IMR-90 (cell line): ENCODE results near the gene FARP1. TPM values are rescaled to one million over a fixed set of nuclear protein-coding genes. Genes with fewer than 3 reads are reported as not detected.

Source experiments
- ATAC-seq: fragments of 200-7000 bp; cut with Tn5 transposase; 2 replicates; pipeline ENCODE4 v1.9.1; 2020; ENCODE audit warnings: low read depth, mild to moderate bottlenecking, moderate library complexity
- BruUV-seq: library from RNA; stranded (reverse); fragments of 400-500 nt; replicated peaks from 2 replicates; lab custom pipeline; 2021; lab: Mats Ljungman, UMichigan
- CTCF ChIA-PET: fragments of 300-600 bp; formaldehyde crosslinking; extraction: SDS; loops from one replicate; lab custom pipeline; 2021; ENCODE audit warnings: antibody characterized with exemption; lab: Yijun Ruan, JAX
- POLR2A ChIA-PET: fragments of 300-600 bp; sonication (Branson Sonifier 250); formaldehyde crosslinking; loops from one replicate; lab custom pipeline; 2022; ENCODE audit warnings: antibody characterized with exemption; ENCODE audit not compliant: unreplicated experiment; lab: Charles Lee
- DNase-seq: peaks from one replicate; pipeline ENCODE4 v3.0.0; 2013
- H2AFZ ChIP-seq: replicated peaks from 2 replicates; pipeline ENCODE3; 2013; ENCODE audit warnings: low read length, mild to moderate bottlenecking; ENCODE audit not compliant: poor library complexity
- H2AK5ac ChIP-seq: 2 replicates; pipeline ENCODE4 v1.6.1; 2013; ENCODE audit warnings: low read depth, low read length, inconsistent platforms
- H2AK9ac ChIP-seq: replicated peaks from 2 replicates; pipeline ENCODE3; 2013; ENCODE audit warnings: mild to moderate bottlenecking, low read depth, low read length, moderate library complexity; ENCODE audit not compliant: poor library complexity
- H2BK120ac ChIP-seq: 2 replicates; pipeline ENCODE4 v1.6.1; 2013; ENCODE audit warnings: low read depth, low read length, inconsistent platforms
- H2BK15ac ChIP-seq: 3 replicates; pipeline ENCODE4 v1.6.1; 2013; ENCODE audit warnings: low read depth, low read length, inconsistent platforms
- H2BK20ac ChIP-seq: 2 replicates; pipeline ENCODE4 v1.6.1; 2013; ENCODE audit warnings: low read depth, mild to moderate bottlenecking, inconsistent platforms, low read length, moderate library complexity
- H2BK5ac ChIP-seq: 2 replicates; pipeline ENCODE4 v1.6.1; 2013; ENCODE audit warnings: mild to moderate bottlenecking, low read depth, low read length, inconsistent platforms; ENCODE audit not compliant: poor library complexity, severe bottlenecking
- H3K14ac ChIP-seq: replicated peaks from 2 replicates; pipeline ENCODE4 v1.6.1; 2013; ENCODE audit warnings: low read depth, low read length, inconsistent platforms
- H3K18ac ChIP-seq: 2 replicates; pipeline ENCODE4 v1.6.1; 2013; ENCODE audit warnings: low read depth, low read length, control low read depth
- H3K23ac ChIP-seq: 2 replicates; pipeline ENCODE4 v1.6.1; 2013; ENCODE audit warnings: low read depth, low read length, inconsistent platforms
- H3K27ac ChIP-seq: 2 replicates; pipeline ENCODE4 v1.5.1; 2013; ENCODE audit warnings: mild to moderate bottlenecking, control low read depth, low read length; ENCODE audit not compliant: insufficient read depth
- H3K27me3 ChIP-seq: 2 replicates; pipeline ENCODE4 v1.6.1; 2013; ENCODE audit warnings: low read length; ENCODE audit not compliant: control insufficient read depth, insufficient read depth
- H3K36me3 ChIP-seq: 2 replicates; pipeline ENCODE4 v1.6.1; 2013; ENCODE audit warnings: low read length, mixed read lengths; ENCODE audit not compliant: control insufficient read depth, insufficient read depth
- H3K4ac ChIP-seq: 2 replicates; pipeline ENCODE4 v1.6.1; 2013; ENCODE audit warnings: low read depth, low read length, inconsistent platforms
- H3K4me1 ChIP-seq: 2 replicates; pipeline ENCODE4 v1.6.1; 2013; ENCODE audit warnings: low read length, mixed read lengths; ENCODE audit not compliant: control insufficient read depth, insufficient read depth
- H3K4me2 ChIP-seq: 2 replicates; pipeline ENCODE4 v1.6.1; 2013; ENCODE audit warnings: low read depth, mild to moderate bottlenecking, control low read depth, low read length, moderate library complexity
- H3K4me3 ChIP-seq: 2 replicates; pipeline ENCODE4 v1.5.1; 2013; ENCODE audit warnings: low read depth, mild to moderate bottlenecking, control low read depth, low read length, moderate library complexity; ENCODE audit not compliant: insufficient read depth
- H3K56ac ChIP-seq: 2 replicates; pipeline ENCODE4 v1.6.1; 2013; ENCODE audit warnings: low read length, inconsistent platforms; ENCODE audit not compliant: insufficient read depth; ENCODE audit errors: extremely low read depth
- H3K79me1 ChIP-seq, 2 experiments: 2 replicates each; pipeline ENCODE4 v1.6.1; 2013; ENCODE audit warnings: low read length in 2 of 2, inconsistent platforms in 1 of 2, low read depth in 1 of 2
- H3K9ac ChIP-seq: 2 replicates; pipeline ENCODE4 v1.6.1; 2013; ENCODE audit warnings: low read depth, low read length, control low read depth
- H3K9me1 ChIP-seq: 2 replicates; pipeline ENCODE4 v1.6.1; 2013; ENCODE audit warnings: low read length, inconsistent platforms; ENCODE audit not compliant: insufficient read depth
- H3K9me3 ChIP-seq: 2 replicates; pipeline ENCODE4 v1.6.1; 2013; ENCODE audit warnings: low read length; ENCODE audit not compliant: control insufficient read depth, insufficient read depth
- H4K20me1 ChIP-seq: 2 replicates; pipeline ENCODE4 v1.6.1; 2013; ENCODE audit warnings: low read length, inconsistent platforms; ENCODE audit not compliant: insufficient read depth
- H4K5ac ChIP-seq: 2 replicates; pipeline ENCODE4 v1.6.1; 2013; ENCODE audit warnings: mild to moderate bottlenecking, low read depth, low read length, control low read depth
- H4K8ac ChIP-seq, 2 experiments: 2 replicates each; pipeline ENCODE4 v1.6.1; 2013; ENCODE audit warnings: low read depth in 2 of 2, low read length in 2 of 2, control low read depth in 1 of 2, inconsistent platforms in 1 of 2
- H4K91ac ChIP-seq: 2 replicates; pipeline ENCODE4 v1.6.1; 2013; ENCODE audit warnings: low read depth, low read length, inconsistent platforms; ENCODE audit not compliant: insufficient read depth
- BHLHE40 ChIP-seq: fragments of 150-350 bp; IDR thresholded peaks from 2 replicates; pipeline ENCODE4 v1.6.1; 2016; ENCODE audit warnings: mild to moderate bottlenecking, low read depth, low read length
- CEBPB ChIP-seq: IDR thresholded peaks from 2 replicates; pipeline ENCODE4 v1.6.1; 2012; ENCODE audit warnings: low read depth, low read length, improper control_type of control experiment
- CHD1 ChIP-seq: IDR thresholded peaks from 2 replicates; pipeline ENCODE4 v1.6.1; 2012; ENCODE audit warnings: low read depth, low read length, improper control_type of control experiment
- CTCF ChIP-seq: conservative IDR thresholded peaks from 2 replicates; pipeline ENCODE4 v1.5.1; 2012; ENCODE audit warnings: mild to moderate bottlenecking, low read depth, low read length, improper control_type of control experiment
- ELK1 ChIP-seq: fragments of 150-350 bp; IDR thresholded peaks from 2 replicates; pipeline ENCODE4 v1.6.1; 2016; ENCODE audit warnings: low read depth, mild to moderate bottlenecking, low read length, moderate library complexity, borderline replicate concordance
- FOS ChIP-seq: fragments of 150-350 bp; IDR thresholded peaks from 2 replicates; pipeline ENCODE4 v1.6.1; 2016; ENCODE audit warnings: low read depth, low read length
- MAFK ChIP-seq: IDR thresholded peaks from 2 replicates; pipeline ENCODE4 v1.6.1; 2012; ENCODE audit warnings: low read depth, low read length, improper control_type of control experiment
- MAZ ChIP-seq: IDR thresholded peaks from 2 replicates; pipeline ENCODE4 v1.6.1; 2012; ENCODE audit warnings: low read depth, mild to moderate bottlenecking, low read length, improper control_type of control experiment, moderate library complexity, borderline replicate concordance
- MXI1 ChIP-seq: IDR thresholded peaks from 2 replicates; pipeline ENCODE4 v1.6.1; 2012; ENCODE audit warnings: low read depth, mild to moderate bottlenecking, low read length, moderate library complexity, borderline replicate concordance
- NFE2L2 ChIP-seq: fragments of 150-350 bp; IDR thresholded peaks from 2 replicates; pipeline ENCODE4 v1.6.1; 2016; ENCODE audit warnings: low read depth, mild to moderate bottlenecking, low read length
- POLR2A ChIP-seq: IDR thresholded peaks from 2 replicates; pipeline ENCODE4 v1.6.1; 2012; ENCODE audit warnings: mild to moderate bottlenecking, low read depth, low read length
- RAD21 ChIP-seq: IDR thresholded peaks from 2 replicates; pipeline ENCODE4 v1.6.1; 2012; ENCODE audit warnings: low read length, improper control_type of control experiment
- RCOR1 ChIP-seq: IDR thresholded peaks from 2 replicates; pipeline ENCODE4 v1.6.1; 2012; ENCODE audit warnings: mild to moderate bottlenecking, low read length, improper control_type of control experiment; ENCODE audit not compliant: insufficient replicate concordance
- RFX5 ChIP-seq: IDR thresholded peaks from 2 replicates; pipeline ENCODE4 v1.8.0; 2012; ENCODE audit warnings: low read depth, mild to moderate bottlenecking, low read length, moderate library complexity
- SMC3 ChIP-seq: fragments of 150-350 bp; IDR thresholded peaks from 2 replicates; pipeline ENCODE4 v1.6.1; 2016; ENCODE audit warnings: low read depth, mild to moderate bottlenecking, antibody characterized with exemption, low read length, moderate library complexity
- USF2 ChIP-seq: fragments of 150-350 bp; IDR thresholded peaks from 2 replicates; pipeline ENCODE4 v1.6.1; 2017; ENCODE audit warnings: mild to moderate bottlenecking, antibody characterized with exemption, low read length, low read depth
- WGBS, 2 experiments: methylation state at CpG; one replicate each; pipeline versions ENCODE4 v1.1.5 to v1.1.7; 2013; ENCODE audit warnings: missing lambda C conversion rate in 2 of 2; ENCODE audit not compliant: insufficient read length in 1 of 2; ENCODE audit errors: extremely low coverage in 2 of 2; 5-methylcytosine and 5-hydroxymethylcytosine counted together
- dilution Hi-C: fragments of 300-500 bp; cut with HindIII; formaldehyde crosslinking; loops from one replicate; pipeline ENCODE4 v1.14.3; 2018; ENCODE audit warnings: low sequenced_read_pairs; ENCODE audit not compliant: unreplicated experiment
- in situ Hi-C: fragments of 300-500 bp; cut with MboI; formaldehyde crosslinking; loops from 3 replicates; pipeline ENCODE4 v1.14.3; 2019; ENCODE audit warnings: low sequenced_read_pairs, inconsistent platforms, mixed read lengths
- intact Hi-C: fragments of 100-400 bp; cut with micrococcal nuclease; formaldehyde crosslinking; loops from 2 replicates; pipeline ENCODE4 v1.10.0; 2022
- polyA plus RNA-seq, 3 experiments: library from polyadenylated mRNA; depleted of rRNA; stranded (reverse); fragments of >200 nt; gene quantifications; 2 replicates each; pipeline ENCODE4 v1.2.3, GENCODE V29; 2012; ENCODE audit warnings: low replicate concordance in 1 of 3
- total RNA-seq: library from RNA; depleted of rRNA; stranded (reverse); fragments of >200 nt; gene quantifications from 2 replicates; pipeline ENCODE4 v1.2.3, GENCODE V29; 2012

Gene FARP1
- total and polyA plus RNA-seq, 2 of the 4 experiments (the other 2 are of a cell fraction): 39.6 to 57.0 TPM

GRCh38 chr13:98290261-98290660 lies 147.4 kb downstream of the FARP1 start:
- no peaks in the 10 kb centered on the region for H3K27me3 ChIP-seq
- no peak for ATAC-seq
- no peak overlapping the region for H4K8ac ChIP-seq
- H3K4me1 ChIP-seq: peaks cover 17% of the 10 kb centered on the region
- no peak overlapping the region for H4K5ac ChIP-seq
- in situ Hi-C loops (no loop called here), dilution Hi-C loops (no loop called here), intact Hi-C loops (no loop called here)
- ChIA-PET POLR2A (no interaction called here), CTCF (no interaction called here)
- peaks cover 14% of the 10 kb centered on the region for H4K20me1 ChIP-seq
- H3K14ac ChIP-seq: no peak overlapping the region
- no peak overlapping the region for H3K4me2 ChIP-seq
- no peak overlapping the region for H3K23ac ChIP-seq
- peaks cover 53 to 88% of the 10 kb centered on the region in 2 experiments for H3K79me1 ChIP-seq
- WGBS, 2 experiments: 100% methylated on average over 2 of the region's 3 CpGs; no CpG with 5 or more reads in 1 of the 2 experiments
- peaks cover 30% of the 10 kb centered on the region for H3K9me1 ChIP-seq
- H3K27ac ChIP-seq: no peak overlapping the region
- no peak overlapping the region for H2AK5ac ChIP-seq
- H3K36me3 ChIP-seq: peaks cover 8% of the 10 kb centered on the region
- H3K9ac ChIP-seq: no peak overlapping the region
- no peak overlapping the region for H3K56ac ChIP-seq
- no peak overlapping the region for H2BK5ac ChIP-seq
- no peak for TF ChIP-seq MAZ
- no peak for TF ChIP-seq POLR2A
- TF ChIP-seq CEBPB: no peak
- no peak for TF ChIP-seq NFE2L2
- no peak for TF ChIP-seq SMC3
- TF ChIP-seq CTCF: no peak
- TF ChIP-seq MAFK: no peak
- no peak for TF ChIP-seq CHD1
- no peak for TF ChIP-seq RAD21
- no peak for TF ChIP-seq FOS
- TF ChIP-seq BHLHE40: no peak
- no peak for TF ChIP-seq RCOR1
- TF ChIP-seq USF2: no peak
- TF ChIP-seq MXI1: no peak
- TF ChIP-seq ELK1: no peak
- no peak for TF ChIP-seq RFX5
- H2BK15ac ChIP-seq: no peak overlapping the region
- H3K4me3 ChIP-seq: no peak overlapping the region
- H4K91ac ChIP-seq: no peak overlapping the region
- H3K9me3 ChIP-seq: no peaks in the 10 kb centered on the region
- no peak overlapping the region for H2BK120ac ChIP-seq
- no peak overlapping the region for H2AK9ac ChIP-seq
- BruUV-seq: no TSS peak
- H3K18ac ChIP-seq: no peak overlapping the region
- no peak for DNase-seq
- H2BK20ac ChIP-seq: no peak overlapping the region
- no peak overlapping the region for H3K4ac ChIP-seq
- no peak overlapping the region for H2AFZ ChIP-seq
